HG03469 (cell line): ENCODE data around the gene CDADC1.

ENCODE experiments used
- ATAC-seq: cut with Tn5 transposase; IDR thresholded peaks from one replicate; pipeline ENCODE4 v1.9.1; 2021; ENCODE audit warnings: mild to moderate bottlenecking, moderate library complexity, moderate number of reproducible peaks; ENCODE audit not compliant: unreplicated experiment

The CDADC1 gene

DNA sequence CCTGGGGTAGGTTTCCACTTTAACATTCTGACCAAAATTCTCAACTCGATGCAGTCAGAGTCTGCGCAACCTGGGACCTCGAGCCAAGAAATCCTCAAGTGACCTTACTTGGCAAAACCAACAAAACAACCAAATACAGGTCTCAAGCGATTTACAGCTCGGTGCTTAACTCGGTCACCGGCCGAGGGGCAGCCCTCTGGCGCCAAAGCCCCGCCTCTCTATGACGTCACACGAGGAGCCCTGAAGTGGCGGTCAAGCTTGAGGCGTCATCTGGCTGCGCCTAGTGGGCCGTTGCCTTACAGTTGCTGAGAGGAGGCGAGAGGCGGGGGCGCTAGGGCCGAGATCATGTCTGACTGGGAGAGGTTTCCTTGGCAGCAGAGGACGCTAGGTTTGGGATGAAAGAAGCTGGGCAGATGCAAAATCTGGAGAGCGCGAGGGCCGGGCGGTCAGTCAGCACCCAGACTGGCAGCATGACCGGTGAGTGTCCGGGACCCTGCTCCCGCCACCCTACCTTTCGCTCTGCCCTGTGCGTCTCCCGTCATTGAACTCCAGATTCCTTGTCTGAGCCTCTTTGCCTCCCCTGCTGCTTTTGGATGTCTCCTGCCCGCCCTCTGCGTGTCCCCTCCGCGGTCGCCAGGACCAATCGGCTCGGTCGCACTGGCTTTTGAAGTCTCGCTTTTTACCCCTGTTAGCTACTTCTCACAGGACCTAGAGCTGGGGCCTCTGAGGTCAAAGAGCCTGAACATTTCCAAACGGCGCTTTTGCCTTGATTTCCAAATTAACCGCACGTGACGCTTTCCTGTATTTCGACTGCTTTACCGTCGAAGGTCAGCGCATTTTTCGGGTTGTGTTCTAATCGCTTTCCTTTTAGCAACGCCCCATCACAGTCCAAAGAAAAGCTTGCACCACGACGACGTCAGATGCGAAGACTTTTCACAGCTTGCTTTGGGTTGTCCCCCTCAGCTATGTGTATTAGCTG lies at the start of gene CDADC1:
Gene CDADC1 (plus strand): TSS at position 283 of the 979 bp plus-strand sequence. CDS start 113 bp downstream, at position 396.
- ATAC-seq: peak; percentile 92

DNA sequence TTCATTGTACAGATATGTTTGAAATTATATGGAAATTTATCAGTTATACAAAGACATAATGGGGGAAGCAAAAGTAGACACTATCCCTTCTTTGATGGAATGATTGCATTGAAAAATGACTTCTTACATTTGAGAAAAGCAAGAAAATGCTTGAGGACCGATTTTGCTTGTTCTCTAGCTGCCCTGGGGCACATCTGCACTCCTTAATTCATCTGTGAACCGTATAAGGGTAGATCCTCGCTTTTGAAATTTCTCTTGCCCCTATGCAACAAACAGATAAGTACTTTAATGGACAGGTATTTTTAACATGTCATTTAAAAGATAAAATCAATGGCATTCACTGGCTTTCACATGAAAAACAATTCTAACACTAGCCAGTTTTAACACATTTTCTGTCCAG lies 41.1 kb upstream of the CDADC1 start:
- ATAC-seq: no peak

DNA sequence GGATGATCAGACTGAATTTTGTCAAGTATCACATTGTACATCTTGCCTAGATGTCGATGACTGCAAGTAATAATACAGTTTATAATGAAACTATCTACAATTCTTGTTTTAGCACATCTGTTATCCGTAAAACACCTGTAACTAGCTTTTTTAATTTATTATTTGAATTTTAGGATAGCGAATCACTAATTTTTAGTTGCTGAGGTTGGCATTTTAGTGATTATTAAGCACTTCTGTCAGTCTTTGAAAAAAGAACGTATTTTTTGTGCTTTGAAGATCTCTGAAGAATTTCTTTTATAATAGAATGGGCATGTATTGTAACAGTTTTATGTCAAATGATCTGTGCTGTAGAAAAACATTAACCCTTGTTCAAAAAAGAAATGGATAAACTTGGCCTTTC lies 39.1 kb upstream of the CDADC1 start:
- ATAC-seq: no peak

DNA sequence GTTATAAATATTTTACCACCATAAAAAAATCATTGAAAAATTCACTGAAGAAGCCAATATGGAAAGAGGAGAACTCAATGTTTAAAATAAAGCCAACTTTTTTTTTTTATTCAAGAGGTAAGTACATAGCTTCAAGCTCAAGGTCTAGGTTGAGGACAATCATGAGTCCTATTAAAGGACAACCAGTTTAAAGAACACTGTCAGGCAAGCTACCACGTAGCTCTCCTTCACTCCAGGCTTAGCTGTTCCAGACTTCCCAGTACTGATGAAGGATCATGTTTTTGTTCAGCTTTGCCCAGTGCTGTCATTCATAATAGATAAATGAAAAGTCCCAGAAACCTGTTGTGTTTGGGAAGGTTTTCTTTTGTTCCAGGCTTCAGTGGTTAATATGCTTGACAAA lies 37.6 kb upstream of the CDADC1 start:
- ATAC-seq: no peak

DNA sequence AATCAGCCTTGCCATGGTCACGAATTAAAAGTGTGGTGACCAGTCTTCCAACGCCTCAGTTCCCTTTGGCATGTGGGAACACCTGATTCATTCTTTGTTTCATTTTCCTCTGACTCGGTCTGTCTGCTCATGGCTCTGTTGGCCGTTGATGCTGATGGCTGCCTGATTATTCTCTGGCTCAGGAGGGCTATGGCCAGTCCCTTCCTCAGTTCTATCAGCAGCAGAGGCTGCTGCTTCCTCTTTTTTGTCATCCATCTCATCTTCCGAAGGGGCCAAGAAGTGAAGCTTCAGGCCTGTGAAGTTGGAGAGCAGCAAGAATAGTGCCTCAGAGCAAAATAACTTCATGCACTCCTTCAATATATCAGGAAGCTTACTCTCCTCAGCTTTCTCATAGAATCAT lies 37.1 kb upstream of the CDADC1 start:
- ATAC-seq: no peak

DNA sequence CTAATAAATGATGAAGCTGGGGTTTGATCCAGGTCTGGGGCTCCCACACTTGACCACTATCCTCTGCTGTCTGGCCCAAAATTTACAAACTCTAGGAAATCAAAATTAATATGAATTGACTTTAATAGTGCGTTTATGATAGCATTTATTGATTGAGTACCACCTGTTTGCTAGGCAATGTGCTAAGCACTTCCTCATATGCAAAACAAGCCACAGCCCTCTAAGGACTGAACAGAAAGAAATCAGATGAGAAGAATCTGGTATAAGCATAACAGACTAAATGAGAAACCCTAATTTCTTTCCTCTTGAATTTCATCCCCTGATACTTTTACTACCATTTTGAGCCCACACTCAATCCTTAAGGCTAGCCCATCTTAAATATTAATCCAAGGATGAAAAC lies 34.2 kb upstream of the CDADC1 start:
- ATAC-seq: no peak

DNA sequence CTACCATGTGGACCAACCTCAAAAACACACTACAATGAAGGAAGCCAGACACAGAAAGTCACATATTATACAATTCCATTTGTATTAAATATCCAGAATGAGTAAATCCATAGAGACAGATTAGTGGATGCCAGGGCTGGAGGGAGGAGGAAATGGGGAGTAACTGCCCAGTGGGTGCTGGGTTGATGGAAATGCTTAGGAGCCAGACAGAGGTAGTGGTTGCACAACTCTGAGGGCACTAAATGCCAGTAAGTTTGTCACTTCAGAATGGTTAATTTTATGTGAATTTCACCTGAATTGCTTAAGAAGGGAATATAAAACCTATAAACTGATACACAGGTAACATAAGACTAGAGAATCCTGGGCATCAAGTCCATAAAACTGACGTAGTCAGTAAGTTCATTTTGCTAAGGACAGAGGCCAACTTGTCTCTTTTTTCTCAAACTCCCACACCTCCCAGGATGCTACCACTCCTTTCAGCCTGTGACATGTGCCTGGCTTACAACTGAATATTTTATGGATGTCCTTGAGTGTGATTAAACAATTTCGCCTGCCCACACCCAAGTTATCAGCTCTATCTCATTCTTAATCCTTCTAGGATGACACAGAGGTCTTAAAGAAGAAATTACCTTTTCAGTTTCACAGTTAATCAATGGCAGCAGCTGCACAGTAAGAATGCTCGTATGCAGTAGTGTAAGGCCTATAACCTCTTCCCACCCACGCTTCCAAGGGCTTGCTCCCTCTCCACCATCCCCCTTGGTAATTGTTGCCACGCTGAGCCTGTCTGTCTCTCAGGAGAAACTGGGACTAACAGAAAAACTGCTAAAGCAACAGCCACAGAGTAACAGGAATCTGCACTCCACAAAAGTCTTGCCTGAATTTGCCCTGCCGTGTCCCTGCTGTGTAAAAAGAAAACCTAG lies 33.5 kb upstream of the CDADC1 start:
- ATAC-seq: no peak

DNA sequence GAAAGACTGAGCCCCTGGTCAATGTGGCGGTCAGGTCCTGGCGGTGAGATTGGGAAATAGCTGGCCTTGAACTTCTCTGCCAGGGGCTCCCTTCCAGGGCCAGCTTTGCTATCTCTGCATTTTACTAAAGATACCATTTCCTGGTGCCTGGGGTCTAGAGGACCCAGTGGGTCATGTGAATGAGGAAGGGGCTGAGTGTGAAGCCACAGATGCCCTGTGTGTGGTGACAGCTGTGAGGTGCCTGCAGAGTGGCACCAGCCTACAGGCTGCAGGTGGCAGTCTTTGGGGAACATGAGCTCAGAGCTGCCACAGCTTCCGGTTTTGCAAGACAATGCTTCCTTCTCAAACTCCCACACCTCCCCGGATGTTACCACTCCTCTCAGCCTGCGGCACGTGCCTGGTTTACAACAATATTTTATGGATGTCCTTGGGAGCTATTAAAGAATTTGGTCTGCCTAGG lies 32.8 kb upstream of the CDADC1 start:
- no peak for ATAC-seq

DNA sequence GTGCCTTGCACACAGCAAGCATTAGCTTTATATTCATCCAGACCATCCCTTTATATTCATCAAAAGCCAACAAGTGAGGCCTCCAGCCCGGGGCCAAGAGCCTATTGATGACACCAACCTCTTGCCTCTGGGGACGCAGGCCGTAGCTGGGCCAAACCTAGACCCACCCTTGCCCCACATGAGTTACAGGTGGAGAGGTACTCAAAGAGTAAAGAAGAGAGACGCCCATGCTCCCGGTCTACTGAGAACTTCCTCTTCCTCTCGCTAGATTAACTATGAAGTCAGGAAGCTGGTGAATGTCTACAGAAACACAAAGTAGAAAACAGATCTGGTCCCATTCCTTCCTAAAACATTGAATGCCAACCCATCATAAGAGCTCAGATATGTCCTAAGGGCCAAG lies 31.4 kb upstream of the CDADC1 start:
- no peak for ATAC-seq

DNA sequence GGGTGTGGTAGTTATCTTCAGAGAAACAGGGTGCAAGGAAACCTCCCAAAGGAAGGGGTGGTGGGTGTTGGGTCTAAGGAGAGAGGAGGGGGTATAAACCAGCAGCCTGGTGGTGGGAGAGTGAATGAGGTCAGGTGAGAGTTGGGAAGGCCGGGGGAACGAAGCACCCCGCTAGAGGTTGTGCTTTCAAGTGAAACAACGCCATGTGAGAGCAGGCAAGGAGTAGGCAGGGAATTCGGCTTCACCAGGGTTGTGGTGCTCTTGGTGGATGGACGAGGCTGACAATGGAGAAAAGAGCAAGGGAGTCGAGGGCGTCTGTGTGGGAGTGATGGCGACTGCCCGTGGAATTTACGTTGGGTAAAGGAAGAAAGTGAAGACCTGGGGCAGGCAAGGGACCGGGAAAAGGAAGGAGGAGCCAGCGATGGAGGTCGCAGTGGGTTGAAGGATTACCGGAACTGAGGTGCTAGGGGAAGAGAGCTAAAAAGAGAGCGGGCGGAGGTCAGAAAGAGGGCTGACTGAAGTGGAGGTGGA lies 29.7 kb upstream of the CDADC1 start:
- ATAC-seq: no peak

DNA sequence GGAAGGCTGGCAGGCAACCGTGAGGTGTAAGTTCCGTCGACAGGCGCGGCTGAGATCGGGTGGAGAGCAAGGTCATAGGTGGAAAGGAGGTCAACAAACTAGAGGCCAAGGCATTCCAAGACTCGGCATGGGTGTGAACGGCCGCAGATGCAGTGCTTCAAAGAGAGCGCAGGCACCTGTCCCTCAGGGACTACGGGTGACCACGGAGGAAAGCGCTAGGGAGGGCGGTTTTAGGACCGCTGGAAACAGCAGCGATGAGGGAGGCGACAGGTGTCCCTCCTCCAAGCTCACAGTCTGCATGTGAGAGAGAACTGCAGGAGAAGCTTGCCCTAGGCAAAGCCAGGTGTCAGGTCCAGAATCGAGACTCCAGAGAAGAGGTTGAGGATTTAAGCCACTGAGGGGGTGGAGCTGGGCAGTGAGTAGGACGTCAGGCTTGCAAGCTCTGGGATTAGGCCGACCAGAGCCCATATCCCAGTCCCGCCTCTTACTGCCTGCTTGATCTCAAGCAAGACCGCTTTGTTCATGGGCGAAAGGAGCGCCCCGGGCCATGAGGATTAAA lies 29.2 kb upstream of the CDADC1 start:
- no peak for ATAC-seq

DNA sequence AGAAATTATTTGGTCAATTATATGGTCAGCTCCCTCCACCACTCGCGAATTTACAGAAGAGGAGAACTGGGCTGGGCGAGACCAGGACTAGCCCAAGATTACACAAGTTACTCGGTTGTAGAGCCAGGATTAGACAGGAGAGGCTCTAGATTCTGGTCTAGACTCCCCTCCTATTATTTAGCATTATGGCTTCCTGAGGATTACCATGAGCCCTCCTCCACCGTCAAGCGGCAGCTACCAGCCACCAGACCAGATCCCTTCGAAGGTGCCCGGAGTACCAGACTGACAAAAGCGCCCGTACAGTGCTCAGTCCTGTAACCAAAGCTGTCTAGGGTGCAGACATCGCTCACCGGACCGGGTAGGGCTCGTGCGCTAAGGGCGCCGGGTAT lies 28.1 kb upstream of the CDADC1 start:
- ATAC-seq: no peak

DNA sequence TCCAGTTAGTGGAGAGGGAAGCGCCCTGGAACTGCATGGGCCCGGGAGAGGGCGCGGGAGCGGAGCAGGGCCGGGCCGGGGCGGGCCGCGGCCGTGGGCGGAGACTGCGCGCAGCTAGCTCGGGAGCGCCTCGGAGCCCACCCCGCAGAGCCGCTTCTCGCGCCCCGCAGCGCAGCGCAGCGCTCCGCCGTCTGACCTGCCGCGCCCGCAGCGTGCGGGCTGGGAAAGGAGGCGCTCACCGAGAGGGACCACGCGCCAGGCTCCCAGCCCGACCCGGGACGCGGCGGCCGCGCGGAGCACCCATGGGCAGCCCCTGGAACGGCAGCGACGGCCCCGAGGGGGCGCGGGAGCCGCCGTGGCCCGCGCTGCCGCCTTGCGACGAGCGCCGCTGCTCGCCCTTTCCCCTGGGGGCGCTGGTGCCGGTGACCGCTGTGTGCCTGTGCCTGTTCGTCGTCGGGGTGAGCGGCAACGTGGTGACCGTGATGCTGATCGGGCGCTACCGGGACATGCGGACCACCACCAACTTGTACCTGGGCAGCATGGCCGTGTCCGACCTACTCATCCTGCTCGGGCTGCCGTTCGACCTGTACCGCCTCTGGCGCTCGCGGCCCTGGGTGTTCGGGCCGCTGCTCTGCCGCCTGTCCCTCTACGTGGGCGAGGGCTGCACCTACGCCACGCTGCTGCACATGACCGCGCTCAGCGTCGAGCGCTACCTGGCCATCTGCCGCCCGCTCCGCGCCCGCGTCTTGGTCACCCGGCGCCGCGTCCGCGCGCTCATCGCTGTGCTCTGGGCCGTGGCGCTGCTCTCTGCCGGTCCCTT lies 27.5 kb upstream of the CDADC1 start, which contains the start of gene MLNR:
Gene MLNR (plus strand): TSS at position 303 of the 820 bp plus-strand sequence. CDS start 0 bp downstream, at position 303.
- no peak for ATAC-seq

DNA sequence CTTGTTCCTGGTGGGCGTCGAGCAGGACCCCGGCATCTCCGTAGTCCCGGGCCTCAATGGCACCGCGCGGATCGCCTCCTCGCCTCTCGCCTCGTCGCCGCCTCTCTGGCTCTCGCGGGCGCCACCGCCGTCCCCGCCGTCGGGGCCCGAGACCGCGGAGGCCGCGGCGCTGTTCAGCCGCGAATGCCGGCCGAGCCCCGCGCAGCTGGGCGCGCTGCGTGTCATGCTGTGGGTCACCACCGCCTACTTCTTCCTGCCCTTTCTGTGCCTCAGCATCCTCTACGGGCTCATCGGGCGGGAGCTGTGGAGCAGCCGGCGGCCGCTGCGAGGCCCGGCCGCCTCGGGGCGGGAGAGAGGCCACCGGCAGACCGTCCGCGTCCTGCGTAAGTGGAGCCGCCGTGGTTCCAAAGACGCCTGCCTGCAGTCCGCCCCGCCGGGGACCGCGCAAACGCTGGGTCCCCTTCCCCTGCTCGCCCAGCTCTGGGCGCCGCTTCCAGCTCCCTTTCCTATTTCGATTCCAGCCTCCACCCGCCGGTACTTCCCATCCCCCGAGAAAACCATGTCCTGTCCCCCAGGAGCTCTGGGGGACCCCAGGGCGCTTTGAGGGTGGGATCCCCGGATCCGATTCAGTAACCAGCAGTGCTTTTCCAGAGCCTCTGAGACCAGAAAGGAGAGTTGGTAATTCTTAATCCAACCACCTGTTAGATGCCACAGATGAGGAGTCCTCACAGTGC lies 26.7 kb upstream of the CDADC1 start:
- ATAC-seq: no peak

DNA sequence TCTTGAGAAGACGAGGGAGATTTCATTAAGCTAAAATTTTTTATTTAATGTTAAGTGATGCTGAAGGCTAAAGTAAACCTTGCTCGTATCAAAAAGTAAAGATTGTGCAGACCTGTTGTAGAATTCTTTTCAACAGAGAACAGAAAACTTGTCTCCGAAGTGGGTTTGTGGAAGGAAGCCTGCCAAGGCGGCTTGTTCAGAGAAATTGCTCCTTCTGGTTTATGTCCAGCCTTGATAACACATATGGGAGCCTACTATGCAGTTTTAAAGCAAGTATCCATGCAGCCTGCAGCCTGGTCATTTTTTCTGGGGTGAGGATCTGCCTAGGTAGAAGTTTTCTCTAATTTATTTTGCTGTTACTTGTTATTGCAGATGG lies 26.1 kb upstream of the CDADC1 start:
- ATAC-seq: no peak

DNA sequence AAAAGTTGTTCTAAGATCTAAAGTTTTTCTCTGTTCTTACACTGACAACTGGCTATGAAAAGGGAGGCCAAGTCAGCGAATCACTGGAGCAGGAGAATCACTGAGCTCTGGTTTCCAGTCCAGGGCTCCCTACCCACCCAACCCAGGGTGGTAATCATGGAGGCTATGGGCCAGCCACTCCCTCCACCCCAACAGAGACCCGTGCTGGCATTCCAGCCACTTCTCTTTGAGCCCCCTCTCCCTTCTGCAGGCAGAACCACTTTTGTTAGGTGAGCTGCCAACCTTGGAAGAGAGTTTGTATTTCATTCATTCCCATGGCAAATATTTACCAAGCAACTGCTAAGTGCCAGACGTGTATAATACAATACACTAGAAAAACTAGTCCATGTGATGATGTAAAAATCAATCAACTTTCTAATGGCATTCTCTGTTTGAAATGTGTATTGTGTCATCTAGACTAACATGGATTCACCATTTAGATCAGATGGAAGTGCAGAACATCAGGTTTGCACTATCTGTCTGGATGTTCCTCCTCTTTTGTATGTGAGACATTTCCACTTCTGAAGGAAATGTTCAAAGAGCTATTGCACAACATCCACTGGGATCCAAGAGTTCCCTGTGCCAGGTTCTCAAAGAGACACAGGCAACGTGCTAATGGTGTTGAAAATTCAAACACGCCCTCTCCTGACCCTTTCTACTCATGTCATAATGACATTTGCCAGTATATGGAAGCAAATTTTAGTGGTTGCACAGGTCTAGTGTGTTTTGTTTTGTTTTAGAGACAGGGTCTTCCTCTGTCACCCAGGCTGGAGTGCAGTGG lies 22.3 kb upstream of the CDADC1 start:
- ATAC-seq: no peak

DNA sequence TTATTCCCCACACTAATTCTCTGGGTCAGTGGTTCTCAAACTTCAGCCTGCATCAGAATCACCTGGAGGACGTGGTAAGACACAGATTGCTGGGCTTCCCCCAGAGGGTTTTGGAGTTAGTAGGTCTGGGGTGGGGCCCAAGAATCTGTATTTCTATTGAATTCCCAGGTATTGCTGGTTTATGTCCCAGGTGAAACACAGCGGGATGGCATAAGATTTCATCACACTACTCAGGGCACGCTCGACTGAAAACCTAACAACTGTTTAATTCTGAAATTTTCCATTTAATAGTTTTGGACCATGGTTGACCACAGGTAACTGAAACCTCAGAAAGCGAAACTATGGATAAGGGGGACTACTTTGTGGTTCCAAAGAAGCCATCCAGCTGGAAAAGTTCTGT lies 21.1 kb upstream of the CDADC1 start:
- no peak for ATAC-seq

DNA sequence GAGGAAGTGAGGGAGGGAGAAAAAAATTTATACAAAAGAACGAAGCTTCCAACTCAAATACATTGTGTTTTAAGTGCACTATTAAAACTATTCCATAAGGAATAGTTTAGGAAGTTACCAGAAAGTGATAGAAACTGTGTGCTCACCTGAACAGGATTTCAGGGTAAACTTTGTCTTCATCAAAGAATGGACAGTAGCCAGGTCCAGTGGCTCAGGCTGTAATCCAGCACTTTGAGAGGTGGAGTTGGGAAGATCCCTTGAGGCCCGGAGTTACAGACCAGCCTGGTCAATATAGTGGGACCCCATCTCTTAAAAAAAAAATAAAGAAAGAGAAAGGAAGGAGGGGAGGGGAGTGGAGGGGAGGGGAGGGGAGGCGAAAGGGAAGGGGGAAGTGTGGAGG lies 13.0 kb upstream of the CDADC1 start:
- no peak for ATAC-seq
